NCI-H1092 (cell line): ENCODE results near the gene SOWAHA.

Experiments
- DNase-seq: peaks from one replicate; lab custom pipeline; 2025; lab: John Stamatoyannopoulos, UW

The SOWAHA gene

GRCh38 chr5:132812781-132813598 is at the start of gene SOWAHA:
SOWAHA (plus strand) TSS chr5:132813302; CDS start chr5:132813622, 320 bp downstream.
- peak; percentile 43 for DNase-seq

GRCh38 chr5:132764051-132764450 is 49.1 kb upstream of the SOWAHA start:
- no peak for DNase-seq

- DNase-seq = no peak
Measured at GRCh38 chr5:132764671-132765238, 48.3 kb upstream of the SOWAHA start.

- DNase-seq = no peak
Measured at GRCh38 chr5:132765311-132766019, 47.6 kb upstream of the SOWAHA start.

- no peak for DNase-seq
Measured at GRCh38 chr5:132766020-132766805, 46.9 kb upstream of the SOWAHA start.

- no peak for DNase-seq
Measured at GRCh38 chr5:132766806-132767055, 46.4 kb upstream of the SOWAHA start.

- DNase-seq = no peak
Measured at GRCh38 chr5:132767150-132767549, 46.0 kb upstream of the SOWAHA start.

GRCh38 chr5:132768485-132768868 is 44.6 kb upstream of the SOWAHA start:
- no peak for DNase-seq

- no peak for DNase-seq
Measured at GRCh38 chr5:132770476-132771159, 42.5 kb upstream of the SOWAHA start.

GRCh38 chr5:132771503-132771998 is 41.6 kb upstream of the SOWAHA start:
- DNase-seq = no peak

- no peak for DNase-seq
Measured at GRCh38 chr5:132772291-132773070, 40.6 kb upstream of the SOWAHA start.

- DNase-seq = no peak
Measured at GRCh38 chr5:132773114-132773513, 40.0 kb upstream of the SOWAHA start.

GRCh38 chr5:132773601-132774355 is 39.3 kb upstream of the SOWAHA start:
- DNase-seq = no peak

- DNase-seq = no peak
Measured at GRCh38 chr5:132774406-132774805, 38.7 kb upstream of the SOWAHA start.

- no peak for DNase-seq
Measured at GRCh38 chr5:132774896-132775295, 38.2 kb upstream of the SOWAHA start.

- no peak for DNase-seq
Measured at GRCh38 chr5:132775476-132775961, 37.6 kb upstream of the SOWAHA start.

- peak; percentile 41 for DNase-seq
Measured at GRCh38 chr5:132776131-132776937, 36.8 kb upstream of the SOWAHA start.

- no peak for DNase-seq
Measured at GRCh38 chr5:132776938-132777208, 36.2 kb upstream of the SOWAHA start.
